Activated T-cell treated with anti-CD3 and anti-CD28 coated beads, Interleukin-2, amount 50 U/mL, for 24 hours (primary cell): ENCODE results near the gene KDM5C.
"Not testable (repeated sequence)": the region's sequence is repeated elsewhere in the genome, so short reads cannot be mapped to it uniquely, and the experiment has no call there.

Experiments
- DNase-seq: peaks from one replicate; pipeline ENCODE4 v3.0.0-alpha.2; 2020
- H3K27ac Mint-ChIP-seq: 2 replicates; pipeline ENCODE4 v1.8.0; 2020; ENCODE audit warnings: mild to moderate bottlenecking, mixed read lengths
- H3K27me3 Mint-ChIP-seq: 2 replicates; pipeline ENCODE4 v1.8.0; 2020; ENCODE audit warnings: mixed read lengths
- H3K36me3 Mint-ChIP-seq: 2 replicates; pipeline ENCODE4 v1.8.0; 2020; ENCODE audit warnings: low read depth, mixed read lengths
- H3K4me1 Mint-ChIP-seq: 2 replicates; pipeline ENCODE4 v1.8.0; 2020; ENCODE audit warnings: low read depth, mixed read lengths
- H3K4me3 Mint-ChIP-seq: 2 replicates; pipeline ENCODE4 v1.8.0; 2020; ENCODE audit warnings: mild to moderate bottlenecking, moderate library complexity, mixed read lengths
- H3K9me3 Mint-ChIP-seq: 2 replicates; pipeline ENCODE4 v1.8.0; 2020; ENCODE audit warnings: mixed read lengths

KDM5C gene

DNA sequence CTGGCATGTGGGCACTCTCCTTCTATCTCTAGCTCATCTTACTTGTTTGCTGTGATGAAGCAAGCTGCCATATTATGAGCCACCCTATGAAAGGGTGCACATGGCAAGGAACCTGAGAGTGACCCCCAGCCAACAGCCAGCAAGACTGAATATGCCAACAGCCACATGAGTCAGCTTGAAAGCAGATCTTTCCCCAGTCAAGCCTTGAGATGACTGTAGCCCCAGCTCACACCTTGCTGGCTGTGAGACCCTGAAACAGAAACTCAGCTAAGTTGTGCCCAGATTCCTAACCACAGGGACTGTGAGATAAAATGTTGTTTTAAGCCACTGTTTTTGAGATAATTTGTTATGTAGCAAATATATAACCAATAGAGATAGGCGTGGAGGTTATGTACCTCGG lies 36.2 kb downstream of the KDM5C start:
- Mint-ChIP-seq H3K27me3 (no peaks in the 10 kb centered on the region), H3K4me3 (no peak overlapping the region), H3K4me1 (peaks cover 34% of the 10 kb centered on the region), H3K36me3 (peaks cover 56% of the 10 kb centered on the region), H3K27ac (peak overlapping the region; percentile 70), H3K9me3 (no peaks in the 10 kb centered on the region)
- DNase-seq: no peak

DNA sequence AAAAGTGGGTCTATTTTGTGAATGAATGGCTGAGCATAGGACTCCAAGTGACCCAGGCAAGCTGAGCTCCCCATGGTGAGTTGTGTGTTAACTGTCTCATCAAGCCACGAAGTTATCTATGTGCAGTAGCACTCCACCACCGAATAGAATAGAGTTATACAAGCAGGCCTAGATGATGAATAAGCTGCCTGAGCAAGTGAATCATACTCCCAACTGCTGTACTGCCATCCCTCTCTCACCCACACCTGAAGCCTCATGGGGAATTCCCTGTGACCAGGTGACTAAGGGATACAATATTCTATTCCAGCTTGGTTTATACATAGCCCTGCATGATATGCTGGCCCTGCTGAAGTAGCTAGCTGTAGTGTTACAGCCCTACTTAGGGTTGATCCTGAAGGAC lies 38.7 kb downstream of the KDM5C start:
- peaks cover 34% of the 10 kb centered on the region for H3K4me1 Mint-ChIP-seq
- H3K27me3 Mint-ChIP-seq: no peaks in the 10 kb centered on the region
- DNase-seq: no peak
- H3K36me3 Mint-ChIP-seq: peaks cover 38% of the 10 kb centered on the region
- no peak overlapping the region for H3K4me3 Mint-ChIP-seq
- no peaks in the 10 kb centered on the region for H3K9me3 Mint-ChIP-seq
- H3K27ac Mint-ChIP-seq: peak overlapping the region; percentile 15

DNA sequence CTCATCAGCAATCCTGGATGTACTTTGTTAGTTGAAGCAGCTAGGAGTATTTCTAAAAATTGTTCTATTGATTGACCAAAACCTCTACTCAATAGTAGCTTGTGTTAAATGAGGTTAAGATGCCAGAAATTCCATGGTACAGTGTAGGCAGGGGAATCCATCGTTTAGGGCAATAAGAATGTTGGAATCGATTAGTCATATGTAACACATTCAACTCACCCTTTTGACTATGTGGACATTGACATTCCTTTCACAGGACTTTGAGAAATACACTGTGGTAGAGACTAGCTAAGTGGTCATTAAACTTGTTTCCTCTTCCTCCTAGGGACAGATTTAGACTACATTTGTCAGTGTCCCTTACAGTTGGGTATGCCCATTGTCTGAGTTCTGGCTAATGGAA lies 40.2 kb downstream of the KDM5C start:
- H3K27me3 Mint-ChIP-seq: no peaks in the 10 kb centered on the region
- H3K36me3 Mint-ChIP-seq: peaks cover 23% of the 10 kb centered on the region
- DNase-seq: no peak
- no peak overlapping the region for H3K27ac Mint-ChIP-seq
- H3K9me3 Mint-ChIP-seq: no peaks in the 10 kb centered on the region
- no peak overlapping the region for H3K4me3 Mint-ChIP-seq
- peaks cover 34% of the 10 kb centered on the region for H3K4me1 Mint-ChIP-seq

DNA sequence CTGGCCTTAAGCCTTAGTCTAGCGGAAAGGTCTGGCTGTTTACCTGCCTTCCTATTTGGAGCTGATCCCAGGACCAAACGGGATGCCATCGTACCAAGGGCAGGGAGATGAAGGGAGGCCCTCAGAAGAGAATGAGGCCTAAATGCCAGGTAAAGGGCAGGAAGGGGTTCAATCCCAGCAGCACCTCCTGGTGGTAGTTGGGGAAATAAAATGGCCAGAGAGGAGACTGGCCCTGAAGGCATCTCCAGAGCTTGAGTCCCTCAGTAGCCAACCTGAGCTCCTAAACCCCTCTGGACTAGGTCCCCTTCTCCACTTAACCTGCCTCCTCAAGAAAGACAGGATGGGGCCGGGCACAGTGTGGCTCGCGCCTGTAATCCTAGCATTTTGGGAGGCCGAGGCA lies 53.7 kb downstream of the KDM5C start:
- Mint-ChIP-seq H3K4me1 (no peaks in the 10 kb centered on the region), H3K27ac (no peak overlapping the region), H3K9me3 (peaks cover 4% of the 10 kb centered on the region), H3K27me3 (no peaks in the 10 kb centered on the region), H3K4me3 (no peak overlapping the region), H3K36me3 (peaks cover 23% of the 10 kb centered on the region)
- DNase-seq: no peak

DNA sequence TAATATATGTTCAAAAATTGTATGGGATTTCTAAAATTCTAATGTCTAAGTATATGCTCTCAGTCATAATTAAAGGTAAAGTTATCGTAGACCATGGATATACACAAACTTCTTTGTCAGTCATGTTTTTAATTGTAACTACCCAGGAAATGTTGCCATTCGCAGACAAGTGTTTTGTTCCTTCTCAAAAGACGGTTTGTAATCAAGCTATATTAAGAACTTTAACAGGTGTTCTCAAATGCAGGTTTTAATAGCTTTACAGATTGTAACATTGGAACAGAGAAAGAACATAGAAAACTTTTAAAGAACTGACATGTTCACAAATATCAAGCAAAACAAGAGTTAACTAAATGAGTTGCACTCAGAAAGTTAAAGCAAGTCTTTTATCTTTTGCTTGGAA lies 58.9 kb downstream of the KDM5C start:
- peaks cover 8% of the 10 kb centered on the region for H3K36me3 Mint-ChIP-seq
- no peaks in the 10 kb centered on the region for H3K4me1 Mint-ChIP-seq
- no peak overlapping the region for H3K27ac Mint-ChIP-seq
- H3K27me3 Mint-ChIP-seq: no peaks in the 10 kb centered on the region
- no peak for DNase-seq
- no peak overlapping the region for H3K4me3 Mint-ChIP-seq
- no peaks in the 10 kb centered on the region for H3K9me3 Mint-ChIP-seq

DNA sequence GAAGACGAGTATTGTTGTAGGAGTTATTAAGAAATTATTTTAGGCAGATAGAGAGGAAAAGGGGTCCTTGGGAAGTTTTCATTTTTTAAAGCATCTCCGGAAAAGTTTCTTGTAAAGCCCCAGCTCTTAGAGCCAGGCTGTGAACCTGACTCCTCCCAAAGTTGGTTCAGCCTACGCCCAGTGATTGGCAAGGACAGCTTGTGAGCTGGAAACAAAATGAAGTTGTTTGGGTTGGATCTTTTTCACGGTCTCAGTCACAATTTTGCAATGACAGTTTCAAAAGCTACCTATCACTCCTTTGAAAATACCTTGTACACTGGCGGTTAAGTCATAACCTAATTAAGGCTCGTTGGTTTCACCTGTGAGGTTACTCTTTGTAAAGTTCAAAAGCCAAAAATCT lies 60.4 kb downstream of the KDM5C start:
- not testable (repeated sequence) for DNase-seq, H3K4me3 Mint-ChIP-seq, H3K9me3 Mint-ChIP-seq, H3K36me3 Mint-ChIP-seq, H3K27ac Mint-ChIP-seq, H3K27me3 Mint-ChIP-seq, H3K4me1 Mint-ChIP-seq

DNA sequence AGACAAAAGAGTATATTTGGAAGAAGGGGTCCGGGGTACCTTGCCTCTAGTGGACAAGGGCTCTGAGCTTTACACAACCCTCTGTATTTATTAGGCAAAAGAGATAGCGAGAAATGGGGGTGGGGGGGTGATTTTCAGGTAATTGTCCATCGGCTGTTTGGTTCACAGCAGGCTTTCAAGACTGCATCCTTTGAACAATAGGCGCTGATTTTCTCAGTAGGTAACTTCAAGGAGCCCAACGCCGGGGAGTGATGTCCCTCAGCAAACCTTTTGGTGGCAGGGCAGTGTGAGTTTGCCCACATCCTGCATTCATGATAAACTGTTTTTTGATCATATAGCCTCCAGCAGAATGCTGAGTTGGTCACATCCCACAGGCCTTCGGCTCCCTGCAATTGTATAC lies 61.6 kb downstream of the KDM5C start:
- no peak overlapping the region for H3K27ac Mint-ChIP-seq
- no peak overlapping the region for H3K4me3 Mint-ChIP-seq
- H3K9me3 Mint-ChIP-seq: no peaks in the 10 kb centered on the region
- no peaks in the 10 kb centered on the region for H3K4me1 Mint-ChIP-seq
- peaks cover 8% of the 10 kb centered on the region for H3K36me3 Mint-ChIP-seq
- DNase-seq: no peak
- no peaks in the 10 kb centered on the region for H3K27me3 Mint-ChIP-seq

DNA sequence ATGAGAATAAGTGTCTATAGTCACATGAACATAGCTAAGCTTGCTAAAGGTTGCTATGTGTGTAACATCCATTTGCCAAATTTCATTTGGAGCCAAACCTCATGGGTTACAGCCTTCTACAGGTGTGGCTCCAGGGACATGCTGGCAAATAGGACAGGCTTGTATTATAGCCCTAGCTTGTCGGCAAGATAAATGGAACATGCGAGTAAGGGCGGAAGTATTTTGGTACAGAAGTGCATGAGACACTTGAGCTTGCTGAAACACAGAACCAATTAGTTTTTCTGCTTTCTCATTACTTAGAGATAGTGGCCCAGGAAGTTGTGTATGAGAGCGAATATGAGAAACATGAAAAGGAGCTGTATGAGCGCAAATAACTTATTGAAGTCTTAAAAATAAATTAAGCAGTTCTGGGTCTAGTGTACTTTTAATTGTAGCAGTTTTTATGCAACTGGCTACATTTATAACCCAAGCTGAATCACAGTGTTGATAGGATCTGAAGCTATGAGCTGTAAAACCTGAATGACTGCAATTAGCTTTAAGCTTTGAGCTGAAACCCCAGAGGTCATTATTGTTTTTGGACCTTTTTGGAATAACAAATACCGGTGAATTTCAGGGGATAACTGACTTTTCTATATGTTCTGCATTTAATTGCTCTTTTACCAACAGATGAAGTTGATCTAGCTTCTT lies 64.6 kb downstream of the KDM5C start:
- H3K36me3 Mint-ChIP-seq: peaks cover 8% of the 10 kb centered on the region
- H3K4me3 Mint-ChIP-seq: no peak overlapping the region
- no peaks in the 10 kb centered on the region for H3K9me3 Mint-ChIP-seq
- H3K27ac Mint-ChIP-seq: no peak overlapping the region
- H3K27me3 Mint-ChIP-seq: no peaks in the 10 kb centered on the region
- DNase-seq: no peak
- no peaks in the 10 kb centered on the region for H3K4me1 Mint-ChIP-seq

DNA sequence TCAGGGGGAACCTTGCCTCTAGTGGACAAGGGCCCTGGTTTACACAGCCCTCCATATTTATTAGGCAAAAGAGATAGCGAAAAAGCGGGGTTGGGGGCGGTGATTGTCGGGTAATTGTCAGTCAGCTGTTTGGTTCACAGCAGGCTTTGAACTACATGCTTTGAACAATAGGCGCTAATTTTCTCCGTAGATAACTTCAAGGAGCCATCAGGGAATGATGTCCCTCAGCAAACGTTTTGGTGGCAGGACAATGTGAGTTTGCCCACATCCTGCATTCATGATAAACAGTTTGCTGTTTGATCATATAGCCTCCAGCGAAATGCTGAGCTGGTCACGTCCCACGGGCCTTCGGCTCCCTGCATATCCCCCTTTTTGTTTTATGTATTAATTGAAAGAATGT lies 65.8 kb downstream of the KDM5C start:
- Mint-ChIP-seq H3K9me3 (no peaks in the 10 kb centered on the region), H3K27me3 (no peaks in the 10 kb centered on the region), H3K27ac (no peak overlapping the region), H3K36me3 (peaks cover 7% of the 10 kb centered on the region), H3K4me1 (no peaks in the 10 kb centered on the region), H3K4me3 (no peak overlapping the region)
- no peak for DNase-seq

DNA sequence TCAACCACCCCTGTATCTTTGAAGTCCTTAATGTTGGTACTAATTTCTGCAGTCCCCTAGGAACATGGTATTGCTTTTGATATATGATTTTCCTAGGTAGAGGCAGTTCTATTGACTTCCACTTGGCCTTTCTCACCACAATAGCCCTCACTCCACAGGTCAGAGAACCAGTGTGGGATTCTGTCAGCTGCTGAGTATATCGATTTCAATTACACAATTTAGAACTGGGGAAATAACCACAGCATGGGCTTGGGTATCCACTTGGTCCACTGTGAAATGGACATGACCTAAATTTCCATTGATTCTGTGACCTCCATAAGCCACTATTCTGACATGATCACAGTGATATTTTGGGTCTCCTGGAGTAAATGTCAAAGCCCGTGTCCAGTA lies 68.8 kb downstream of the KDM5C start:
- H3K4me3 Mint-ChIP-seq: no peak overlapping the region
- H3K36me3 Mint-ChIP-seq: peaks cover 7% of the 10 kb centered on the region
- H3K27me3 Mint-ChIP-seq: no peaks in the 10 kb centered on the region
- no peaks in the 10 kb centered on the region for H3K4me1 Mint-ChIP-seq
- H3K27ac Mint-ChIP-seq: no peak overlapping the region
- no peak for DNase-seq
- no peaks in the 10 kb centered on the region for H3K9me3 Mint-ChIP-seq

DNA sequence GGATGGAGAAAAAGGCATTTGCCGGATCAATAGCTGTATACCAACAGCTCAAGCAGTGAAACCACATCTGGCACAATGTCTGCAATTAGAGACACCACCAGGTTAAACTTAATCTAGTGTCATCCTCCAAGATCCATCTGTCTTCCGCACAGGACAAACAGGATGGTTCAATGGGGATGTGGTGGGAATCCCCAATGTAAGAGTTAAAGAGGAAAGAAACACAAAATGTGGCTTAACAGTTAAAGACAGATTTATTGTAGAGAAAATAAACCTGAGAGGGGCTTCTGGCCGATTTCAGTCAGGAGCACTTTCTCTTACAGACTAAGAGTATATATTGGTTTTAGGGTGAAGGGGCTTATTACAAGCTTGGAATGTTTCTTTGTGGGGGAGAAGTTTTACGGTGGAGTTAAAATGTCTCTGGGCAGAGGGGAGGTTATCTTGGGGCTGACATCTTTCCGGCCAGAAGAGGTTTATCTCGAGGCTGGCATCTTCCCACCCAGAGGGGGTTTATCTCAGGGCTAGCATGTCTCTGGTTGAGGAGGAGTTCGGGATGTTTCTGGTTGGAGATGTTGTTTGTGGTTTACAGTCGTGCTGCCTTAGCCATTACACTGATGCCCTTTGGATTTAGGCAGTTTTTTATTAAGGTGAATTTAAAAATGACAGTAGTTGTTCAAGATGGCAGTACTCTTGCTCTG lies 69.3 kb downstream of the KDM5C start:
- Mint-ChIP-seq H3K4me3 (no peak overlapping the region), H3K27me3 (no peaks in the 10 kb centered on the region), H3K36me3 (peaks cover 12% of the 10 kb centered on the region), H3K4me1 (no peaks in the 10 kb centered on the region), H3K9me3 (no peaks in the 10 kb centered on the region), H3K27ac (no peak overlapping the region)
- DNase-seq: no peak

DNA sequence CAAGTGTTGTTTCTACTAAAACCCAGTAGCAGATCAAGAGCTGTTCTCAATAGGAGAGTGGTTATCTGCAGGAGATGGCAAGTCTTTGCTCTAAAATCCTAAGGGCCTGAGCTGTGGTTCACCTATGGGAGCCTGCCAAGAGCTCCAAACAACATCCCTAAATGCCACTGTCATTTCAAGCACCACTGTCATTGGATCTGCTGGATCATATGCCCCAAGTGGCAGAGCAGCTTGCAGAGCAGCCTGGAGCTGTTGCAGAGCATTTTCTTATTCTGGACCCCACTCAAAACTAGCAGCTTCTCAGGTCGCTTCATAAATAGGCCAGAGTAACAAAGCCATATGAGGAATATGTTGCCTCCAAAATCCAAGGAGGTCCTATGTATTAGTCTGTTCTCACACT lies 71.4 kb downstream of the KDM5C start:
- no peaks in the 10 kb centered on the region for H3K4me1 Mint-ChIP-seq
- H3K9me3 Mint-ChIP-seq: no peaks in the 10 kb centered on the region
- DNase-seq: no peak
- H3K27me3 Mint-ChIP-seq: no peaks in the 10 kb centered on the region
- no peak overlapping the region for H3K27ac Mint-ChIP-seq
- no peak overlapping the region for H3K4me3 Mint-ChIP-seq
- peaks cover 9% of the 10 kb centered on the region for H3K36me3 Mint-ChIP-seq
